ENCODE data around the gene RIPOR1.
"Not testable (repeated sequence)": the region's sequence is repeated elsewhere in the genome, so short reads cannot be mapped to it uniquely, and the experiment has no call there.

Gene RIPOR1

GRCh38 chr16:67530013-67530939, 1.6 kb downstream of the RIPOR1 start:
- ATAC-seq = peak; percentile 72
- TF ChIP-seq PATZ1 (CRISPR knock-in tag; IDR thresholded peaks at IDR 0.05; ENCODE audit: borderline replicate concordance) (peak; percentile 77; the same call in 1 of the 2 replicates), ISL1 (CRISPR knock-in tag; IDR thresholded peaks at IDR 0.05) (no peak), GLIS3 (CRISPR knock-in tag; IDR thresholded peaks at IDR 0.05) (no peak), TOX (CRISPR knock-in tag; IDR thresholded peaks at IDR 0.05; ENCODE audit: borderline replicate concordance) (no peak)

GRCh38 chr16:67531247-67531646, 2.6 kb downstream of the RIPOR1 start:
- ATAC-seq = no peak

GRCh38 chr16:67533024-67533560, 4.5 kb downstream of the RIPOR1 start:
- ATAC-seq = no peak
- TF ChIP-seq PATZ1 (CRISPR knock-in tag; IDR thresholded peaks at IDR 0.05; ENCODE audit: borderline replicate concordance) = no peak
- TF ChIP-seq GLIS3 (CRISPR knock-in tag; IDR thresholded peaks at IDR 0.05) = no peak
- TF ChIP-seq ZNF8 (CRISPR knock-in tag; IDR thresholded peaks at IDR 0.05) = no peak
- TF ChIP-seq ESRRG (CRISPR knock-in tag; IDR thresholded peaks at IDR 0.05) = no peak

More at GRCh38 chr16:67531247-67531646, 2.6 kb downstream of the RIPOR1 start:
- TF ChIP-seq OSR1 (CRISPR knock-in tag; IDR thresholded peaks at IDR 0.05) = no peak
- no peak for TF ChIP-seq CSRNP3 (CRISPR knock-in tag; IDR thresholded peaks at IDR 0.05)
- TF ChIP-seq ZNF8 (CRISPR knock-in tag; IDR thresholded peaks at IDR 0.05) = no peak
- no peak for TF ChIP-seq ISL1 (CRISPR knock-in tag; IDR thresholded peaks at IDR 0.05)
- no peak for TF ChIP-seq BACH2 (CRISPR knock-in tag; IDR thresholded peaks at IDR 0.05; ENCODE audit: borderline replicate concordance)

GRCh38 chr16:67533987-67534386, 5.4 kb downstream of the RIPOR1 start:
- ATAC-seq = not testable (repeated sequence)

GRCh38 chr16:67534431-67534830, 5.8 kb downstream of the RIPOR1 start:
- TF ChIP-seq ZNF8 (CRISPR knock-in tag; IDR thresholded peaks at IDR 0.05) (no peak), ISL1 (CRISPR knock-in tag; IDR thresholded peaks at IDR 0.05) (no peak), RARB (CRISPR knock-in tag; IDR thresholded peaks at IDR 0.05) (no peak), CREB5 (CRISPR knock-in tag; IDR thresholded peaks at IDR 0.05; ENCODE audit: low read depth) (no peak), ZNF70 (CRISPR knock-in tag; IDR thresholded peaks at IDR 0.05) (no peak), PPARA (CRISPR knock-in tag; IDR thresholded peaks at IDR 0.05; ENCODE audit: borderline replicate concordance) (no peak), BACH2 (CRISPR knock-in tag; IDR thresholded peaks at IDR 0.05; ENCODE audit: borderline replicate concordance) (no peak)
- no peak for ATAC-seq

- TF ChIP-seq ISL1 (CRISPR knock-in tag; IDR thresholded peaks at IDR 0.05) = no peak
- no peak for TF ChIP-seq ZNF70 (CRISPR knock-in tag; IDR thresholded peaks at IDR 0.05)
- no peak for TF ChIP-seq ARNTL (CRISPR knock-in tag; IDR thresholded peaks at IDR 0.05; ENCODE audit: borderline replicate concordance, low read depth)
- TF ChIP-seq TCF4 (CRISPR knock-in tag; IDR thresholded peaks at IDR 0.05; ENCODE audit: borderline replicate concordance) = no peak
- no peak for TF ChIP-seq PPARA (CRISPR knock-in tag; IDR thresholded peaks at IDR 0.05; ENCODE audit: borderline replicate concordance)
- TF ChIP-seq ZNF8 (CRISPR knock-in tag; IDR thresholded peaks at IDR 0.05) = no peak
- TF ChIP-seq CSDC2 (CRISPR knock-in tag; IDR thresholded peaks at IDR 0.05) = no peak
- no peak for TF ChIP-seq ZC3H10 (CRISPR knock-in tag; IDR thresholded peaks at IDR 0.05)
- TF ChIP-seq BACH2 (CRISPR knock-in tag; IDR thresholded peaks at IDR 0.05; ENCODE audit: borderline replicate concordance) = no peak
- no peak for TF ChIP-seq GLIS3 (CRISPR knock-in tag; IDR thresholded peaks at IDR 0.05)
- TF ChIP-seq TOX (CRISPR knock-in tag; IDR thresholded peaks at IDR 0.05; ENCODE audit: borderline replicate concordance) = no peak
- TF ChIP-seq ESRRG (CRISPR knock-in tag; IDR thresholded peaks at IDR 0.05) = no peak
- ATAC-seq = no peak
These were observed 6.6 kb downstream of the RIPOR1 start for GRCh38 chr16:67535201-67535600.

Measured in SK-N-SH treated with all-trans-retinoic acid at 6 μM for 48 hours (cell line).